HG02943 (cell line): ENCODE results near the gene FAF1.
"Not testable (repeated sequence)": the region's sequence is repeated elsewhere in the genome, so short reads cannot be mapped to it uniquely, and the experiment has no call there.

ENCODE experiments used
- ATAC-seq: cut with Tn5 transposase; IDR thresholded peaks from one replicate; pipeline ENCODE4 v1.9.1; 2021; ENCODE audit warnings: mild to moderate bottlenecking, low read depth, moderate library complexity; ENCODE audit not compliant: unreplicated experiment

The FAF1 gene

GRCh38 chr1:50858761-50859160, 101.3 kb downstream of the FAF1 start:
- ATAC-seq = no peak

- ATAC-seq = no peak
Observed at GRCh38 chr1:50857702-50858101, 102.4 kb downstream of the FAF1 start.

GRCh38 chr1:50853325-50853724, 106.7 kb downstream of the FAF1 start:
- ATAC-seq = no peak

GRCh38 chr1:50852889-50853288, 107.2 kb downstream of the FAF1 start:
- ATAC-seq = no peak

GRCh38 chr1:50851466-50851865, 108.6 kb downstream of the FAF1 start:
- no peak for ATAC-seq

- no peak for ATAC-seq
Observed at GRCh38 chr1:50851034-50851433, 109.0 kb downstream of the FAF1 start.

- ATAC-seq = no peak
Observed at GRCh38 chr1:50847303-50847702, 112.8 kb downstream of the FAF1 start.

GRCh38 chr1:50846224-50846839, 113.7 kb downstream of the FAF1 start:
- no peak for ATAC-seq

GRCh38 chr1:50841791-50842387, 118.2 kb downstream of the FAF1 start:
- ATAC-seq = no peak

- ATAC-seq = no peak
Observed at GRCh38 chr1:50836117-50836516, 124.0 kb downstream of the FAF1 start.

GRCh38 chr1:50833216-50833615, 126.9 kb downstream of the FAF1 start:
- ATAC-seq = no peak

- ATAC-seq = no peak
Observed at GRCh38 chr1:50832167-50832566, 127.9 kb downstream of the FAF1 start.

- ATAC-seq = no peak
Observed at GRCh38 chr1:50831300-50832061, 128.6 kb downstream of the FAF1 start.

- ATAC-seq = no peak
Observed at GRCh38 chr1:50830621-50831020, 129.4 kb downstream of the FAF1 start.

- no peak for ATAC-seq
Observed at GRCh38 chr1:50829014-50829958, 130.8 kb downstream of the FAF1 start.

- ATAC-seq = no peak
Observed at GRCh38 chr1:50827546-50827945, 132.5 kb downstream of the FAF1 start.

GRCh38 chr1:50826792-50827191, 133.3 kb downstream of the FAF1 start:
- ATAC-seq = not testable (repeated sequence)

GRCh38 chr1:50822035-50822776, 137.9 kb downstream of the FAF1 start:
- no peak for ATAC-seq

GRCh38 chr1:50820545-50820944, 139.5 kb downstream of the FAF1 start:
- ATAC-seq = no peak

GRCh38 chr1:50812346-50812745, 147.7 kb downstream of the FAF1 start:
- no peak for ATAC-seq
